GM18861 (cell line): ENCODE results near the gene FGF1.

Source experiments
- ATAC-seq: cut with Tn5 transposase; IDR thresholded peaks from one replicate; pipeline ENCODE4 v1.9.1; 2021; ENCODE audit not compliant: unreplicated experiment

The FGF1 gene

DNA sequence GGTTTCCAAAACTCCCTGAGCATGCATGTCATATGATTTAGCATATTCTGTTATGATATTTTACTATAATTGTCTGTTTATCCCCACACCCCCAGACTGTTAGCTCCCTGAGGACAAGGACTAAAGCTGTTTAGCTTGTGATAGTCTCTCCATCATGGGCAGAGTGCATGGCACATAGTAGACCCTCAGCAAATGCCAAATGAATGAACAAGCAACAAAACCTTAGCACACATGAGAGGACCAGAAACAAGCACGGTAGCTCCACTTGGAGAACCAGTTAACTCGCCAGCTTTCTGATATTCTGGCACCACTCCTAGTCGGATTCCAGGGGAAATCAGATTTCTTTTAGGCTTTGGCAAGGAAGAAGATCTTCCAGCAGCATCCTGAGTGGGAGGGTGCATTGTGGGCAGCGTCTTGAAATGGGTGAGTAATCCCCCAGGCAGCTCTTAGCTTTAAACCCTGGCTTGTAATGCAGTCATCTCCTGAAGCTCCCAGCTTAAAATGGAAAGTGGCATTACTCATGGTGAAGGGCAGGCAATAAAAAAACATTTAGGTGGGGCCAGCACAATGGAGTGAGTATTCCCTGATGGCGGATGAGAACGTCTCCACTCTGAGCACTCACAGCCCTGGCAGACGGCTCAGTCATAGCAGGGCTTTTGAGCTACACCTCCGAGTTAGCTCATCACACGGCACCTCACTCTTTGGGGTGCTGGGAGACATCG, 41.1 kb downstream of the FGF1 start:
- ATAC-seq: no peak

- no peak for ATAC-seq
Observed at GRCh38 chr5:142644127-142644526, 41.8 kb downstream of the FGF1 start.

GRCh38 chr5:142643634-142644033, 42.3 kb downstream of the FGF1 start:
- no peak for ATAC-seq

- ATAC-seq: no peak
Observed at GRCh38 chr5:142642427-142642826, 43.5 kb downstream of the FGF1 start.

- no peak for ATAC-seq
Observed at GRCh38 chr5:142641711-142642110, 44.2 kb downstream of the FGF1 start.

DNA sequence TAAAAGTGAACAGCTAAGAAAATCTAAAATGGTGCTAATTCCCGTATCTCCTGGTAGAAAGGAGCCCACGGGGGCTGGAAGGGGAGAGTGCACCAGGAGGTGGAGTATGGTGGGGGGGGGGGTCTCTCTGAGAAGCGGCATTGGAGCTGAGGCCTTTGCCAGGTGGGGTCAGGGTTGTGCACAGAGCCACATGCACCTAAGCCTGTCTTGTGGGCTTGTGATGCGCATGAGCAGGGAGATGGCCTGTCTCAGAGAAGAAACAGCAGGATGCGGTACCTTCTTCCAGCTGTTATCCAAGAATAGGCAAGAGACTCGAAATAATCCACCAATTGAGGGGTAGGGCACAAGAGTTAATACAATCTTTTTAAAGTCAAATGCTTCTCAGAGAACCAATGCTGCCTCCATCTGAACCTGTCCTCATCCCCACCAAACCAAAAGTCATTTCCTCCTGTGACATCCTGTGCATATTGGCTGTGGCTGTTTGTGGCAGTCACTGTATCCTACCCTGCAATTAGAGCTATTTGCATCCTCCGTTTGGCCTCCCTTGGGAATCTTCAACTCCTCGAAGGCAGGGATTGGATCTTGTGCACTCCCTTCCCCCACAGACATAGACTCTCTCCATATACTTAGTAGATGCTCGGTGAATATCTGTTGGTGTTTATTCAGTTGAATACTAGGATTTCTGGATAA, 45.4 kb downstream of the FGF1 start:
- no peak for ATAC-seq

- ATAC-seq: no peak
Observed at GRCh38 chr5:142639455-142639854, 46.4 kb downstream of the FGF1 start.

GRCh38 chr5:142637871-142638270, 48.0 kb downstream of the FGF1 start:
- ATAC-seq: no peak

DNA sequence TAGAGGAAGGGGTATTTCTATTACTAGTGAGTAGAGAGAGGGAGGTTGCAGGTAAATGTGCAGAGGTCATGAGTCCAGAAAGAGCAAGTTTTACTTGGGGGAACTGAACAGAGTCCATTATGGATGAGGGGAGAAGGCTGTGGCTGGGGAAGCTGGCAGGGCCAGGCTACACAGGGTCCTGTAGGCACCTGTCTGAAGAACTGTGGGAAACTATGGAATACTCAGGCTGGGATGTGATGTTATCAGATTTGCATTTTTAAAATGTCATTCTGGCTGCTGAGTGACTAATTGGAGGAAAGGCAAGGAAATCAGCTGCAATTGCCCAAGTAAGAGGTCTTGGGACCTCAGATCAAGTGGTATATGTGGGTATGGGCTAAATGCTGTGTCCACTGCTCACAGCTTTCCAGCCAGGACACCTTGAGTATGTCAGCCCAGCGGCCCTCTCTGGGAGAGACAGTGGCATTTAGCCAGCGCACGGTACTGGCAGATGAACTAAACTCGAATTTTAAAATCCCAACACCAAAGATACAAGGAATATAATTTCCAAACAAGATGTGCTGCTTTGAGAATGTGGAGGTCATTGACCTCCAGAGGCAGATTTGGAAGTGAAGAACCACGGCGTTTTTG, 49.1 kb downstream of the FGF1 start:
- ATAC-seq: no peak

DNA sequence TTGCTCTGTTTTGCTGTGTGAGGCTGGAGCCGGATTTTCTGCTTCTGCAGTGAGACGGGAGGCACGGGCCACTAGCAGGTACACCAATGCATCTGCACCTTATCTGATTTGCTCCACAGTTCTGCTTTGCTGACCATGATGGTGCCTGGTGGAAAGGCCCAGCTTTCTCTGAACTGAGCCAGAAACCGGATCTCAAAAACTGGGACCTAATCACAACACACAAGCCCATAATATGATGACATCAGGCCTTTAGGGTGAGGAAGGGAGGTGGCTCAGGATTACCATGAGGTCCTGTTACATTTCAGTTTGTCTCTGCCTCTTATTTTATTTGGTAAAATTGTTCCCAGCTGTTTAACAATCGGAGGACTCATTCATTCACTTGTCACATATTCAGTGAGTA, 49.8 kb downstream of the FGF1 start:
- no peak for ATAC-seq

- ATAC-seq: no peak
Observed at GRCh38 chr5:142634216-142635011, 51.5 kb downstream of the FGF1 start.

DNA sequence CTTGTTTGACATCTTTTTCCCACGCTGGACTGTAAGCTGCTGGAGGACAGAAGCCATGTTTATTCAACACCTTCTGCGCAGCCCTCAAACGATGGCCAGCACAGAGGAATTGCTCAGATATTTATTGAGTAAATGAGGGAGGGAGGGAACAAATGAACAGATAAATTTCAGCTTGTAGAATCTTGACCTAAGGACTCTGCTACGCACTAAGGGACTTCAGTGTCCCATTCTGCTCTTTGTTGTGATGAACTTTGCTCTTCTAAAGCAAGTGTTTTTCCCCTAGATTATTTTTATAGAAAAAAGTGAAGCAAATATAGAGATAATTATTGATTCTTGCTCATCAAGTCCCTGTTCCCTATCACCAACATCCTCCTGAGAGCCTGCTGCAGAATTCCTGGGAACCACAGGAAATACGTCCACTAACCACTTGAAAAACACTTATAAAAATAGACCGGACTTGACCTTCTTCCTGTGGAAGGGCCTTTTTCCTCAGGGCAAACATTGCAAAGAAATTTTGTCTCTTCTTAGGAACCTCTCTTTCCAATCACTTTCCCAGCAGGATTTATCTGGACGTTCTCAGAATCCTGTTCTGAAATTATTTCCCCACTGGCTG, 54.9 kb downstream of the FGF1 start:
- ATAC-seq: no peak

DNA sequence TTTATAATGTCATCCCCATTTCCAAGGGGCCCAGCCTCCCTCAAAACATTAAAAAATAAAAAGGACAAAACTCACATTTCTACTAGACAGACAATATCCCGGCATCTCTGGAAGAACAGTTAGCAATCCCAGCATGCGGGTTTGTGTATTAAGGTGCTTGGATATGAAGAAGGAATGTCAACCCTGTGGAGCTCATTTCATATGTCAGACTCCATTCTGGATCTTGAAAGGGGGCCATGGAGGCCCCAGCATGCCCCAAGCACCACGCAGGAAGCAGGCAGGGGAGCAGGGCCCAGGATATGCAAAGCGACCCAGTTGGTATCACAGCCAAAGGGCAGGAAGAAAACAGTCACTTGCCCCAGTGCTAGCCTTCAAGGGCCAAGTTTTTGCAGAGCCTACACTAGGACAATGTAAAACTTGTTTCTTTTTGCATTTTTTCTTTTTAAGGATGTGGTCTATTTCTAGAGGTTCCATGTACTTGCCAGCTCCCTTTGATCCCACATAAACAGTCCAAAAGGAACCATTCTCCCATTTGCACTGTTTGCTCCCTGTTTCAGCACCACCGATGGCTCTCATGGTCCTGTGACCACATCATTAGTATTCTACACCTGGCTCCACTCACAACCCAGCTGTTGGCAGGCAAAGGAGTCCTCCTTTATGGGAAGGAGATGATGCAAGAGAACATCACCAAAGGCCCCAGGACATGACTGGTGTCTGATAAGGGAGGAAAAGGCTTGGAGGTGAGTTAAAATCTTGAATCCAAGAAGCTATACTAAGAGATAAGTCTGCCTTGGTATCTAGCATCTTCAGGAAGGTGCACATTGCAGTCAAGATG, 58.3 kb downstream of the FGF1 start:
- ATAC-seq: no peak

GRCh38 chr5:142626786-142627185, 59.1 kb downstream of the FGF1 start:
- ATAC-seq: no peak

GRCh38 chr5:142626099-142626498, 59.8 kb downstream of the FGF1 start:
- no peak for ATAC-seq

GRCh38 chr5:142621227-142621626, 64.7 kb downstream of the FGF1 start:
- no peak for ATAC-seq

DNA sequence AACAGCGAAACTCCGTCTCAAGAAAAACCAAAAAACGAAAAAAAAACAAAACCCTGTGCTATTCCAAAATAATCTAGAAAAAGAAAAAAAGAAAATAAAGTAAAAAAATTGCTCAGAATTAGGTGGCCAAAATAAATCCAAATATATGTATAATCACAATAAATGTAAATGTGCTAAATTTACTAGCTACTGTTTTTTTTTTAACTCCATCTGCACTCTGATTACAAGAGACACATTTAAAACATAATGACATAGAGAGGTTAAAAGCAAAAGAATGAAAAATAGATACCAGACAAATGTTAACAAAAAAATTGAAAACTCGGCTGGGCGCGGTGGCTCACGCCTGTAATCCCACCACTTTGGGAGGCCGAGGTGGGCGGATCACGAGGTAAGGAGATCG, 66.1 kb downstream of the FGF1 start:
- no peak for ATAC-seq

- no peak for ATAC-seq
Observed at GRCh38 chr5:142618130-142618523, 67.8 kb downstream of the FGF1 start.

GRCh38 chr5:142617416-142618129, 68.3 kb downstream of the FGF1 start:
- no peak for ATAC-seq

DNA sequence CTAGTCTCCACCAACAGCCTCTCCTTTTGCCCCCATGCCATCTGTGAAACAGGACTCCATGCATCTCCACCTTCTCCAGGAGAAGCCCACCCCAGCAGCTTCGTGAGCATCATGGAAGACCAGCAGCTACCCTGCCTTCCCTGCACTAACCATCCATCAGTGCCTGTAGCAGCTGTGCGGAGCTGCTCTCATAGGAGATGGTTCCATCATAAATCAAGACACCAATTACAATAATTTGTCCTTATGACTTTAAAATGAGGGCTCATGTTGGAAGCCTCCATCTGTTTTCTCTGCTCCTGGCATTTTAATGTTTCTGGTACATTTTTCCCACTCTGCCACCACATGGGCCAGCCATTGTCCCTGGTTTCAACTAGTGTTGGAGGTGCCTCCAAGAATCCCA, 69.9 kb downstream of the FGF1 start:
- no peak for ATAC-seq
